RPMI7951 (cell line): ENCODE results near the gene ZC2HC1C. TPM values are rescaled to one million over a fixed set of nuclear protein-coding genes. Genes with fewer than 3 reads are reported as not detected.
A peak's percentile ranks its signal among the peaks of the same experiment; 100 is the strongest.
"Not testable (repeated sequence)": the region's sequence is repeated elsewhere in the genome, so short reads cannot be mapped to it uniquely, and the experiment has no call there.

Experiments
- DNase-seq: peaks from one replicate; pipeline ENCODE4 v3.0.0-alpha.2; 2012; ENCODE audit warnings: low read depth
- total RNA-seq: library from RNA; depleted of rRNA; stranded (reverse); fragments of >200 nt; shearing (Covaris generic); gene quantifications from 2 replicates; pipeline ENCODE4 v1.2.3, GENCODE V29; 2014

ZC2HC1C gene
- total RNA-seq, 1 experiment from 2014 or later = 1.2 TPM

DNA sequence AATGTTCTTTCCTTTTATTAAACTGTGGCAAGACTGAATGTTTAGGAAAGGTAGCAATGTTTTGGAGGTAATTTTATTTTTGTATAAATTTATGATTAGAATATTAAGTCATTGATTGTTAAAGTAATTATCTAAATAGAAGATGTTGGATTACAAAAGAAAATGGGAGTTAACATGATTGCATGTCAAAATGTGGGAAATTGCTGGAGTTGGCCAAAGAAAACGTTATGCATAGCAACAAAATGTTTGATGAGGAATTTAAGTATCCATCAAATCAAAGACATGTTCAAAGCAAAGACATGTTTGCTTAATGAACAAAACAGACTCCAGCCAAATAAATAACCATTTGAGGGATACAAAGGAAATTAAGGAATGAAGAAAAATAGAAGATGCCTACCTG lies 15.0 kb upstream of the ZC2HC1C start:
- no peak for DNase-seq

DNA sequence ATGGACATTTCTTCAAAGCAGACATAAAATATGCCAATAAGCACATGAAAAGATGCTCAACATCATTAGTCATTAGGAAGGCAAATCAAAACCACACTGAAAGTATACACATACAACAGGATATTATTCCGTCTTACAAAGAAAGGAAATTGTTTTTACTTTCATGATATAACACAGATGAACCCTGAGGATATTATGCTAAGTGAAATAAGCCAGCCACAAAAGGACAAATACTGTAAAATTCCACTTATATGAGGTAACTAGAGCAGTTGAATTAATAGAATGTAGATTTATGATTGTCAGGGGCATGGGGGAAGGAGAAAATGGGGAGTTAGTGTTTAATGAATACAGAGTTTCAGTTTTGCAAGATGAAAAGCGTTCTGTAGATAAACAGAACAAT lies 9.8 kb upstream of the ZC2HC1C start:
- no peak for DNase-seq

DNA sequence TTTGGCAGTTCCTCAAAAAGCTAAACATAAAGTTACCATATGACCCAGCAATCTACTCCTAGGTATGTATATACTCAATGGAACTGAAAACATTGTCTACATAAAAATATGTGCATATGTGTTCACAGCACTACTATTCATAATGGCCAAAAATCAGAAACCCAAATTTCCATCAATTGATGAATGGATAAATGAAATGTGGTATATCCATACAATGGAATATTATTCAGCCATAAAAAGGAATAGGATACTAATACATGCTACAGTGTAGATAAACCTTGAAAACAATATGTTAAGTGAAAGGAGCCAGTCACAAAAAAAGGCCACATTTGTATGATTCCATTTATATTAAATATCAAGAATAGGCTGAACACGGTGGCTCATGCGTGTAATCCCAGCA lies 9.0 kb upstream of the ZC2HC1C start:
- DNase-seq = no peak

DNA sequence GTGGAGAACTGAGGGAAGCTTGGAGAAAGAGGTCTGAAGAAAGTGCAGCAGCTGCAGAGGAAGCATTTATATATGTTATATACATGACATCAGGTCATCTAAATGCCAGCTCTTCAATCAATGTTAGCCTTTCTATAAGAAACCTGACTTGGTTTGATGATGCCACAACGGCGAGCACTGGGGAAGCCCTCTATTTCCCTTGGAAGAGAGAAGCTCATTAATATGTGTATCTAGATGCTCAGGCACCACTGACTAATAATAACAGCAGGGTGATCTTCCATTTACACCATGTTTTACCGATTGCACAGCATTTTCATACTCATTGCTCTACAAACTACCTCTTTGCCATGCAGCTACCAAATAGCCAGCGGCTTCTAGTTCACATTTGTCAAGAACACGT lies 6.4 kb upstream of the ZC2HC1C start:
- no peak for DNase-seq

DNA sequence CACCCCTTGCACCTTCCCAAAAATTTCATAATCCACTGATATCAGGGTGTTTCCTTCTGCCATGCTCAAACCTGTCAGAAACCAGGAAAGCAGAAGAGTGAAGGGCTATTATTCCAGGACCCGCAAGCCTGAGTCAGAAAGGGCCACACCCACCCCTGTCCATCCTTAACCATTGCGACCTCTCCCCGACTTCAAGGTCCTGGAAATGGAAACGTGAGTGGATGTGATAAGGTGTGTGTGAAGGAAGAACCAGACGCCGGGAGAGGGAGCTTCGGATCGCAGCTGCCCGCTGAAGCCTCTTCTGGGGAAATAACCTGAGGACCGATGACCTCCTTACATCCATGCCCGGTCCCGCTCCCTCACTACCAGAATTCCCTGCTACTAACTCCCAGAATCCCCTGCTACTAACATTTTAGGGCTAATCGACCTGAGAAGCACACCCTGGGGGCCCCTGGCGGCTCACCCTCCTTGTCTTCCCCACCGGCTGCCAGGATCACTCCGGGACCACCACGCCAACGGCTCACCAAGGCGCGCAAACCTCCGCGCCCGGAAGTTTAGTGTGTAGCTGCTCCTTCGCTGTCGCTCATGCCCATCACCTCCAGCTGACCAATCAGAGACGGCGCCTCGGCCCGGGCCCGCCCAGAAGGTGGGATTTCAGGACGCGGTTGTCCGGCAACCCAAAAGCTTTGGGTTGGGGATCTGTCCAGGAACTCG lies 5.8 kb upstream of the ZC2HC1C start, which contains the start of gene ACYP1:
Gene ACYP1, minus strand, starts transcription at position 534 of the 714 bp plus-strand sequence. Its CDS starts 471 bp downstream, at position 63.
- peak; percentile 84 for DNase-seq

DNA sequence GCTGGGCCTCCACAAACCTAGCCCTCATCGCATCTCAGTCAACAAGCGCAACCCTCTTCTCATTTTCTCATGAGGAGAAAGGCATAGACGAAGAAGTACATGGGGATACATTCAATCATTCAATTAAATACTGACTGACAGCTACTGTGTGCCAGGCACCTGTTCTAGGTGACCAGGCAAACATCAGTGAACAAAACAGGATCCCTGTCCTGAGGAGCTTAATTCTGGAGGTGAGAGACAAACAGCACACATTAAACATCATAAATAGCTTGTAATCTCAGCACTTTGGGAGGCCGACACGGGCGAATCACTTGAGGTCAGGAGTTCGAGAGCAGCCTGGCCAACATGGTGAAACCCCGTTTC lies 5.3 kb upstream of the ZC2HC1C start:
- no peak for DNase-seq

DNA sequence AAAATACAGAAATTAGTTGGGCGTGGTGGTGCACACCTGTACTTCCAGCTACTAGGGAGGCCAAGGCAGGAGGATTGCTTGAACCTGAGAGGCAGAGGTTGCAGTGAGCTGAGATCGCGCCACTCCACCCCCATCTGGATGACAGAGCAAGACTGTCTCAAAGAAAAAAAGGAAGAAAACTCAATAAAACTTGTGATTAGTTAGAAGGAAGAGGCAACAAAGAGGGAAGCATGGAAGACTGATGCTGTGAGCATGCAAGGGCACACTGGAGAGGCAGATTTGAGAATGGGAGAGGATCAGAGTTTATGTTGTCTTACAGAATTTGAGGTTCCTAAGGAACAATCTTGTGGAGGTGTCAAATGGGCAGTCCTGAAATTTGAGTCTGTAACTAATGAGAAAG lies 2.8 kb upstream of the ZC2HC1C start:
- DNase-seq = no peak

DNA sequence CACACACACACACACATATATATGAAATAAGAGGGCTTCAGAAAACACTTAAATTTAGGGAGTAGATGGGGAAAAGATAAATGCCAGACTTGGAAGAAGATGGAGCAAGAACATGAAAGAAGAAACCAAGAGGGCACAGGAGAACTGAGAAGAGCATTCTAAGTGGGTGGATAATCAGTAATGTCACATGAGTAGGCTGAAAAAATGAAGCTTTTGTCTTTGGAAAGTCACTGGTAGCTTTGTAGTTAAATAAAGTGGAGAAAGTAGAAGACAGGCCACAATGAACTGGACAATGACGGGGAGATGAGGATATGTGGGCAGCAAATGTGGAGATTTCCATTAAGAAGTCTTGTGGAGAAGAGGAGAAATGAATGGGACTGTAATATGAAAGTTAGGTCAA lies 2.2 kb upstream of the ZC2HC1C start:
- no peak for DNase-seq

DNA sequence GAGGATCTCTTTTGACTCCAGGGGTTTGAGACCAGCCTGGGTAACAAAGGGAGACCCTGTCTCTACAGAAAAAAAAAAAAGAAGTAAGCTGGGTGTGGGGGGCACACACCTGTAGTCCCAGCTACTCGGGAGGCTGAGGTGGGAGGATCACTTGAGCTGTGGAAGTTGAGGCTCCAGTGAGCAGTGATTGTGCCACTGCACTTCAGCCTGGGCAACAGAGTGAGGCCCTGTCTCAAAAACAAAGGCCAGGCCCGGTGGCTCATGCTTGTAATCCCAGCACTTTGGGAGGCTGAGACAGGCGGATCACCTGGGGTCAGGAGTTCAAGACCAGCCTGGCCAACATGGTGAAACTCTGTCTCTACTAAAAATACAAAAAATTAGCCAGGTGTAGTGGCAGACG lies 1.7 kb upstream of the ZC2HC1C start:
- not testable (repeated sequence) for DNase-seq

DNA sequence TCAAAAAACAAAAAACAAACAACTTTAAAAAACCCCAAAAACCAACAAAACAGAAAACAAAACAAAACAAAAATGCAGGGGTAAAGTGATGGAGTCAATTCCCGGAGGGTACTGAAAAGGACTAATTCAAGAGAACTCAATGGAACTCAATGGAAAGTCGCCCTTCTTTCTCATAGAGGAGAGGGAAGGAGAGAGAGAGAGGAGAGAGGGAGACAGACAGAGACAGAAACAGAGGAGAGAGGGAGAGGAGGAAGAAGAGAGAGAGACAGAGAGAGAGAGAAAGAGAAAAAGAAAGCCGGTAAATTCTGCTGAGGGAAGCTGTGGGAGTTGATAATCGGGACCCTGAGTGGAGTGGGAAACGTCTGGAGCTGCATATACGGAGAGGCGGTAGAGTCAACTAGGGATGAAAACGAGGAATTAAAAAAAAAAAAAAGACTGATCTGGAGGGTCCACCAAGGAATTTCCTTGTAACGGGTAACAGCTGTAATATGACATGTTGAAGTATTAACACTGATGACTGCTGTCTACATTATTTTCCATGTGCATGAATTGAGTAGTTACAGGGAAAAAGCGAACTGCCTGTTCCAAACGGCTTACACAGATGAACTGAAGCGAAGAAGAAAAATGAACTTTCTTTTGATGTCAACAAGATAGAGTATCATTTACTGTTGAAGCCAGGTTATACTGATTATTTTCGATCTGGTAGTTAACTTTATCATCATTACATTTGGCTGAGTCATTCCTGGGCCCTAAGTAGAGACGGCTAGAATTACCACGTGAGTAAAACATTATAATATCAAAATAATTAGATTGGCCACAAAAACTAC lies 934 bp upstream of the ZC2HC1C start:
- no peak for DNase-seq

DNA sequence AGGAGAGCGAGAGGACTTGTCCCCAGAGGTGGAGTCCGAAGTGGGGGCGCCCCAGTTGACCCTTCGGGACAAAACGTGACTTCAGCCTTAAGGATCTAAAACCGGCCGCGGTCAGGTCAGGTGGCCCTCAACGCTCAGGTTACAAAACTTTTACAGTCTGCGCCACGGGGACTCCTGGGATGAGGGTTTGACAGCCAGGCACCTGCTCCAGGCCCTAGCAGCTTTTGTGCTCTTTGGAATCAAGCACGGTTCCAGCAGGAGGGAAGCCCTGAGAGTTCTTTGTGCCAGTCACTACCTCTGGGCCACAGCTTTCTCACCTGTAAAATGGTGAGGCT lies 337 bp downstream of the ZC2HC1C start:
- no peak for DNase-seq

DNA sequence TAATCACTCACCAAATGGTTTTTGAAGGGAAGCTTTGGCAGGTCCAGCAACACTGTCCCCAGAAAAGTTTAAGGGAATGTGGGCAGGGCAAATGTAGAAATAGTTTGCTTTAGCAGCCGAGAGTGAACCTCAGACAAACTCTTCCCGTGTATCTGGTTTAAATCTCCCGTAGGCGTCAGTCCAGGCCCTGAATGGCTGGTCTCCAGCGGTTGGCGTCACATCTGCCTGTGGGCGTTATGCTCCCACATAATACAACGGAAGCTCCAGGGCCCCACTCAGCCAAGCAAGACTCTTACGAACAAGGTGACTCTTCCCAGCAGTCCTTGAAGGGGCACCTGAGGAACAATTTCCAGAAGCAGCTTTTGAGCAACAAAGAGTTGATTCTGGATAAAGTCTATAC lies 942 bp downstream of the ZC2HC1C start:
- no peak for DNase-seq

DNA sequence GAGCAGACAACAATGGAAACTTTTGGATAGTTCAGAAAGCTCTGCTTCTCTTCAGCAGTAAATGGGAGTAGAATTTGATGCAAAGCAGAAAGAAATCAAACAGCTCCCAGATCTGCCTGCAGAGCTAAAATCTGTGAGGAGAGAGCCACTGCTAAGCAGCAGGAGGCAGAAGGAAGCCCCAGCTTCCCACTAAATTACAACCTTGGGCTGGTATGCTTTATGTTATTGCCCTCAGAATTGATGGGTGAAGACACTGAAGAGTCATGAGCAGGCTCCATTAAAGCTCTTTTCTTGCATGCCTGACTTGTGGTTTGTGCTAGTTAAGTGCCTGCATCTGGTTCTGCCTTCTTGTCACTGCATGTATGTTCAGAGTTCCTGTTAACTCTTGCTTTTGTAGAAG lies 8.4 kb downstream of the ZC2HC1C start:
- DNase-seq = no peak

DNA sequence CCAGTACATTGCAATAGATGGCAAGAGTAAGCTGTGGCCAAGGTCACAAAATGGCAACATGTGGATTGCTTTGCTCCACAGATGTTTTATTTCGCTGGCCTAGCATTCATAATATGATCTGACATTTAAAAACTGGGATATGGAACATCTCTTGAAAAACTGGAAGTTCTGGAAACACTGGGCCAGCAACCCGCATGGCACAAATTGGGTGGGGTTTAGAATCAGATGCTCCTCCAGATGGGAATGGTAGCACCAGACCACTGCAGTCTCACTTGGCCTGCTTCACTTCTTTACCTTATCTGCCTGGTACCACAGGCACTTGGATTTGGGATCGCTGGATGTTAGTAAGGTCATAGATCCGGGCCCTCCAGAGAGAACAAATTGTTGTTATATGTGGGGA lies 10.1 kb downstream of the ZC2HC1C start:
- DNase-seq = no peak

DNA sequence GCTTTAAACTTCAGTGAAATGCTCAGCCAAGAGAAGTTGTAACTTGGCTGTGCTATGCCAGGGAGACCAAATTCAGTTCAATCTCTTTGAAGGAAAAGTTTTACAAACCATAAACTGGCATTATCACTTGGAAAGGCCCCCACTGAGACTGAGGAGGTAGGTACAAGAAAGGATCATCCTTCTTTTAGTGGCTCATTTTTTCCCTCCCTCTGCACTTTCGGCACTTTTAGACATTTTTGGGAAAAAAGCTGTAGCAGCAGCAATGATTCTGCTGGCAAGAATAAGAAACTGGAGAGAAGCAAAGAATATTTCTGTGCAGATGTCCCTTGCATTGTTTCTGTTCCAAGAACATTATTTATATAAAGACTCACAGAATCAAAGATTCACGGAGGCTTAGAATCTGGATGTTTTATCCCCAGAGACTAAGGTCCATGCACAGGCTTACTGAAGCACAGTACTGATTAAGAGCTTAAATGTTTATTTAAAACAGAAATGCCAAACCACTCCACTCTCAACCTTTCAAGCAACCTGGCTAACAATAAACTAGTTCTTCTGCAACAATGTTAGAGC lies 12.3 kb downstream of the ZC2HC1C start:
- DNase-seq = no peak

DNA sequence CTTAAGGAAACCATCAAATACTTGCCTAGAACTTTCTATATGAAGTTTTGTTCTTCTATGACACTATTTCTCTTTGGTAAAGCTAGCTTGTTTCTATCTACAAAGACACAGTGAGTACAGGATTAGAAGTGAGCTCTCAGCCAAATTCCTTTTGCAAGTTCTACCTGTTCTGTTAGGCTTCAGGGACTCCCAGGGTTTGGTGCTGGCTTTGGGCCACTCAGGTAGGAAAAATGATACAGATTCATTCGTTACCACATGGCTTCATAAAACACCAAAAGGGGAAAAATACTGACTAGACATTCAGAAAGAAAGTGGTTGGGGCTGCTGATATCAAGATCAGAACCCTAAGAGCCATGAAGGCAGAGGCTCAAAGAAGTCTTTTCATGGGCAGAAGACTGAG lies 13.8 kb downstream of the ZC2HC1C start:
- no peak for DNase-seq

DNA sequence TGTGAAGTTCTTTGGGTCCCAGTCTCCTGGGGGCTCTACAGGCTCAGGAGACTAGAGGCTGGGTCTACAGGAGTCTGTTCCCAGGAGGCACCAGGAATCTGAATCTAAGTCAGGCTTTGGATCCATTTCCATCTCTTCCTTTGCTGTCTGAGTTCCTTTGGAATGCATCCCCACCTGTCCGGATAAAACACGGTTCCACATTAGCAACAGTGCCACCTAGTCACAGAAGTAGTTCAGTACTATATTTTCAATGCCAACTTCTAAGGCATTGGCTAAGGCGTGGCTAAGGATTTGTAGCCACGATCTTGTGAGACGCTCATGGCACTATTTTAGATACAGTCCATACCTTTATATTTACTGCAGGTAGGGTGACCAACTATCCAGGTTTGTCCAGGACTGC lies 15.1 kb downstream of the ZC2HC1C start:
- DNase-seq = no peak

DNA sequence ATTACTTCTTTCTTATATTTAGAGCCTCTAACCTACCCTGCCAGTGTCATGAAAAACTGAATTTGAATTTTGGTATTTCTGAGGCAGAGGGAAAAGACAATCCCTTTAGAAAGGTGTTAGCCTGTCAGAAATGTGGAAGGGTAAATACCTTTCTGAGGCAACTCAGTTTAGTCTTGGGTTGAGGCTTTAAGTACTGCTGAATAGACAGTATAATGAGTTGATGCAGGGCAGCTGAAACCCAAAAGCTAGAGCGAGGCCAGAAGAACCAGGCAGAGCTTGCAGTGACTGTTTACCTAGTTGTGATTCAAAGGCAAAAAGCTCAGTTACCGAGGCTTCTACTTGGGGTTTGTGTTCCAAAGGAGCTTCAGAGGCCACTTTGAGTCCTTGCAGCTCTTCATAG lies 18.7 kb downstream of the ZC2HC1C start:
- no peak for DNase-seq

DNA sequence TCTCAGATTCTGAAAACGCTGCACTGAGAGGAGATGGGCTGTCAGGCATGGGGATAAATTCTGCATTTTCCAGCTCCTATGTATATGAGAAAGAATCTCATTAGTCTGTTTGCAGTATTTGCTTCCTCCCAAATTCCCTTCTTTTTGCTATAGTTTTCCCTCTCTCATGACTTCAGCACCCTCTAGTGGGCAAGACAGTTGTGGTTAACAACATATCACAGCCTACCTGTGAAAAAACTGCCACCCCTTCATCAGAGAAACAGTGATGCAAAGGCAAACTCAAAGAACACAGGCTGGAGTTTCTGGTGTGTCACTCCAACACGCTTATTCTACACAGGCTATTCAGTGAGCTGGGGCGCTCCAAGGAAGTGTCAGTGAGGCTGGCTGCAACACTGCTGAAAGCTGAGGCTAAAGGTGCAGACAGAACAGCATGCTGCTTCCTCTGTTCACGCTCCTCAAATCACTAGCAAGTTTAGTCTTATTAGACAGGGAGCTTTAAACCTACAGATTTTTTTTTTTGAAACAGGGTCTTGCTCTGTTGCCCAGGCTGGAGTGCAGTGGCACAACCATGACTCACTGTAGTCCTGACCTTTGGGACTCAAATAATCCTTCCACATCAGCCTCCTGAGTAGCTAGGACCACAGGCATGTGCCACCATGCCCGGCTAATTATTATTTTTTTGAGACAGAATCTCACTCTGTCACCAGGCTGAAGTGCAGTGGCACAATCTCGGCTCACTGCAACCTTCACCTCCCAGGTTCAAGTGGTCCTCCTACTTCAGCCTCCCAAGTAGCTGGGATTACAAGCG lies 19.3 kb downstream of the ZC2HC1C start:
- DNase-seq = peak; percentile 49

DNA sequence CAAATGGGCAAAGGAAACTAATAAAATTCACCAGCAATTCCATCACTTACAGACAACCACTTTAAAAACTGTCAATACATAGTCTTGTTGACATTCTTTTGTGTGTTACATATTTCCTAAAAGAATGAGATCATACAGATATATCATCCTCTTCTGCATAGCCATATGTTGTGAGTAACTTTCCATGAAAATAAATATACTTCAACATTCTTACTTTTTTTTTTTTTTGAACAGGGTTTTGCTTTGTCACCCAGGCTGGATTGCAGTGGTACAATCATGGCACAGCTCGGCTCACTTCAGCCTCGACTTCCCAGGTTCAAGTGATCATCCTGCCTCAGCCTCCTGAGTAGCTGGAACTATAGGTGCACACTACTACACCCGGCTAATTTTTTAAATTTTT lies 20.9 kb downstream of the ZC2HC1C start:
- no peak for DNase-seq

DNA sequence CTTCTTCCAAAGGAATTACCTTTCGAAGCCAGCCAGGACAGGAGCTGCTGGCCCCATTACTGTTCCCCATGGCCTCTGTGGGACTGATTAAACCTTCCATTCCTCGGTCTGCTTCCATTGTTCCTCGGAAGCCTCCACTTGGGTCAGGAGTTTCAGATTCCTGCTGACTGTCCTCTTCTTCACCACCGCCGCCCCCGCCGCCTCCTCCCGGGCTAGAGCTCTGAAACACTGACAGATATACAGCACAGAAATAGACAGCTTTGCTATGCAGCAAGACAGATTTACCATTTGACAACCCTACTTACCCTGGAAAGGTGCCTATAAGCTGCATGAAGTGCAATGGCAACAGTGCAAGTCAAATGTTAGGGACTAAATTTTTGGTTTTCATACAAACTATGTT lies 21.8 kb downstream of the ZC2HC1C start:
- no peak for DNase-seq

DNA sequence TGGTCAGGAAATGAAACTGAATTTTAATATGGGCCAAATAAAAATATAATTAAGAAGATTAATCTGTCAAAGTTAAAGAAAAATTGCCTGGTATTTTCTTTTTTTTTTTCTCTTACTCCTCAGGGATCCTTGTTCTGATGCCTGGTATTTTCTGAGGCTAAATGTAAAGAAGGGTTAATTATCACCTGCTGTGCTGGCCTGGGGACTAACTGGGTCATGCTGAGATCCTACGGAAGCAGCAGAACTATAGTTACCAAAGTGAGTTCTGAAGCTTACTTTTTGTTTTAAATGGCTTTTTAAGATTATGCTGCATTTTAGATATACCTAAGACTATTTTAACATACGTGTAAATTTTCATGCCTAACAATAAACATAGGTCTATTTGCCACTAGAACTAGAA lies 23.3 kb downstream of the ZC2HC1C start:
- DNase-seq = no peak
